ENCODE data around the gene DMBX1.

The DMBX1 gene

GRCh38 chr1:46497020-46497419, 7.4 kb downstream of the DMBX1 start:
- in situ Hi-C loops (cut with MboI; ENCODE audit: low sequenced_read_pairs) = no loop called here

- in situ Hi-C loops (cut with MboI; ENCODE audit: low sequenced_read_pairs) = no loop called here
Measured at GRCh38 chr1:46497665-46498064, 8.0 kb downstream of the DMBX1 start.

- in situ Hi-C loops (cut with MboI; ENCODE audit: low sequenced_read_pairs) = no loop called here
Measured at GRCh38 chr1:46501528-46501927, 11.9 kb downstream of the DMBX1 start.

GRCh38 chr1:46503421-46503820, 13.8 kb downstream of the DMBX1 start:
- in situ Hi-C loops (cut with MboI; ENCODE audit: low sequenced_read_pairs) = no loop called here

- in situ Hi-C loops (cut with MboI; ENCODE audit: low sequenced_read_pairs) = no loop called here
Measured at GRCh38 chr1:46506470-46507219, 17.0 kb downstream of the DMBX1 start.

- in situ Hi-C loops (cut with MboI; ENCODE audit: low sequenced_read_pairs) = no loop called here
Measured at GRCh38 chr1:46508757-46509156, 19.1 kb downstream of the DMBX1 start.

GRCh38 chr1:46510341-46510997, 20.8 kb downstream of the DMBX1 start:
- in situ Hi-C loops (cut with MboI; ENCODE audit: low sequenced_read_pairs) = no loop called here

- in situ Hi-C loops (cut with MboI; ENCODE audit: low sequenced_read_pairs) = no loop called here
Measured at GRCh38 chr1:46510998-46511365, 21.3 kb downstream of the DMBX1 start.

GRCh38 chr1:46512135-46512791, 22.6 kb downstream of the DMBX1 start:
- in situ Hi-C loops (cut with MboI; ENCODE audit: low sequenced_read_pairs) = no loop called here

GRCh38 chr1:46512792-46513190, 23.2 kb downstream of the DMBX1 start:
- in situ Hi-C loops (cut with MboI; ENCODE audit: low sequenced_read_pairs) = no loop called here

- in situ Hi-C loops (cut with MboI; ENCODE audit: low sequenced_read_pairs) = no loop called here
Measured at GRCh38 chr1:46513536-46513935, 23.9 kb downstream of the DMBX1 start.

GRCh38 chr1:46515576-46515975, 25.9 kb downstream of the DMBX1 start:
- in situ Hi-C loops (cut with MboI; ENCODE audit: low sequenced_read_pairs) = no loop called here

GRCh38 chr1:46516200-46516950, 26.7 kb downstream of the DMBX1 start:
- in situ Hi-C loops (cut with MboI; ENCODE audit: low sequenced_read_pairs) = no loop called here

GRCh38 chr1:46517010-46517600, 27.5 kb downstream of the DMBX1 start:
- in situ Hi-C loops (cut with MboI; ENCODE audit: low sequenced_read_pairs) = no loop called here

- in situ Hi-C loops (cut with MboI; ENCODE audit: low sequenced_read_pairs) = no loop called here
Measured at GRCh38 chr1:46517932-46518498, 28.4 kb downstream of the DMBX1 start.

- in situ Hi-C loops (cut with MboI; ENCODE audit: low sequenced_read_pairs) = no loop called here
Measured at GRCh38 chr1:46519209-46519608, 29.6 kb downstream of the DMBX1 start.

GRCh38 chr1:46520063-46520911, 30.7 kb downstream of the DMBX1 start:
- in situ Hi-C loops (cut with MboI; ENCODE audit: low sequenced_read_pairs) = no loop called here

GRCh38 chr1:46521414-46521813, 31.8 kb downstream of the DMBX1 start:
- in situ Hi-C loops (cut with MboI; ENCODE audit: low sequenced_read_pairs) = no loop called here

GRCh38 chr1:46522184-46522968, 32.7 kb downstream of the DMBX1 start:
- in situ Hi-C loops (cut with MboI; ENCODE audit: low sequenced_read_pairs) = no loop called here
